HG02943 (cell line): ENCODE data around the gene TSSK1B.
"Not testable (repeated sequence)": the region's sequence is repeated elsewhere in the genome, so short reads cannot be mapped to it uniquely, and the experiment has no call there.

ENCODE experiments used
- ATAC-seq: cut with Tn5 transposase; IDR thresholded peaks from one replicate; pipeline ENCODE4 v1.9.1; 2021; ENCODE audit warnings: mild to moderate bottlenecking, low read depth, moderate library complexity; ENCODE audit not compliant: unreplicated experiment

The TSSK1B gene

GRCh38 chr5:113434889-113435288 lies at the start of gene TSSK1B:
Gene TSSK1B (minus strand): TSS chr5:113434989. CDS start chr5:113434839, 150 bp downstream.
- no peak for ATAC-seq

GRCh38 chr5:113480243-113480642 lies 45.5 kb upstream of the TSSK1B start:
- no peak for ATAC-seq

- no peak for ATAC-seq
Measured at GRCh38 chr5:113478691-113479090, 43.9 kb upstream of the TSSK1B start.

GRCh38 chr5:113474100-113474728 lies 39.4 kb upstream of the TSSK1B start:
- no peak for ATAC-seq

- no peak for ATAC-seq
Measured at GRCh38 chr5:113463032-113463431, 28.2 kb upstream of the TSSK1B start.

GRCh38 chr5:113457106-113457505 lies 22.3 kb upstream of the TSSK1B start:
- not testable (repeated sequence) for ATAC-seq

- ATAC-seq, result no peak
Measured at GRCh38 chr5:113452941-113453340, 18.2 kb upstream of the TSSK1B start.

GRCh38 chr5:113451797-113452196 lies 17.0 kb upstream of the TSSK1B start:
- ATAC-seq, result no peak

- ATAC-seq, result no peak
Measured at GRCh38 chr5:113450929-113451328, 16.1 kb upstream of the TSSK1B start.

GRCh38 chr5:113450462-113450861 lies 15.7 kb upstream of the TSSK1B start:
- no peak for ATAC-seq

- ATAC-seq, result no peak
Measured at GRCh38 chr5:113448252-113448651, 13.5 kb upstream of the TSSK1B start.

- ATAC-seq, result no peak
Measured at GRCh38 chr5:113447498-113448050, 12.8 kb upstream of the TSSK1B start.

GRCh38 chr5:113446358-113446927 lies 11.7 kb upstream of the TSSK1B start:
- ATAC-seq, result no peak

- ATAC-seq, result no peak
Measured at GRCh38 chr5:113437111-113437510, 2.3 kb upstream of the TSSK1B start.

- ATAC-seq, result no peak
Measured at GRCh38 chr5:113435575-113435974, 786 bp upstream of the TSSK1B start.

GRCh38 chr5:113433862-113434612 lies 752 bp downstream of the TSSK1B start:
- no peak for ATAC-seq

GRCh38 chr5:113433071-113433470 lies 1.7 kb downstream of the TSSK1B start:
- no peak for ATAC-seq

GRCh38 chr5:113427871-113428574 lies 6.8 kb downstream of the TSSK1B start:
- no peak for ATAC-seq

GRCh38 chr5:113425909-113426308 lies 8.9 kb downstream of the TSSK1B start:
- no peak for ATAC-seq

- no peak for ATAC-seq
Measured at GRCh38 chr5:113421693-113422092, 13.1 kb downstream of the TSSK1B start.

- ATAC-seq, result no peak
Measured at GRCh38 chr5:113405530-113405929, 29.3 kb downstream of the TSSK1B start.
